WI38 (cell line): ENCODE results near the gene DOK6.

Experiments
- H3K4me3 ChIP-seq: 2 replicates; pipeline ENCODE4 v1.5.1; 2011; ENCODE audit warnings: low read depth, mild to moderate bottlenecking, control low read depth, low read length
- TF ChIP-seq, protein P1 (sequence below): IDR thresholded peaks from 2 replicates; pipeline ENCODE4 v1.5.1; 2012; ENCODE audit warnings: low read depth, mild to moderate bottlenecking, control low read depth, low read length

DOK6 gene

DNA sequence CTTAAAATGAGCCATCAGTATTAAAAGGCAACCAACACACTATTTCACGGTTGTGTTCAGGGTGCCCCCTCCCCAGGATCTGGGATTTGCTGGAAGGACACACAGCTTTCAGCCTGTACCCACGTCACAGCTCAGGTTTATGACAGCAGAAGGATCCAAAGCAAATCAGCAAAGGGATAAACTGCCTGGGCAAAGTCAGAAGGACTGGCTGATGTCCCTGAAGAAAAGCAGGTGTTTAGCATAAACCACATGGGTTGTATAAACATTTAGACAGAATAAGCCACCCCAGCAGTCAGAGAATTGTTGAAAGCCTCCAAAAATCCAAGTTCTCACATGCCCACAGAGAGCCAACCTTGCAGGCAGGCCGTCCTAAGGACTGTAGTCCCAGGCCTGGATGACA is 483.1 kb downstream of the DOK6 start:
- no peak overlapping the region for H3K4me3 ChIP-seq
- TF ChIP-seq, protein P1, sequence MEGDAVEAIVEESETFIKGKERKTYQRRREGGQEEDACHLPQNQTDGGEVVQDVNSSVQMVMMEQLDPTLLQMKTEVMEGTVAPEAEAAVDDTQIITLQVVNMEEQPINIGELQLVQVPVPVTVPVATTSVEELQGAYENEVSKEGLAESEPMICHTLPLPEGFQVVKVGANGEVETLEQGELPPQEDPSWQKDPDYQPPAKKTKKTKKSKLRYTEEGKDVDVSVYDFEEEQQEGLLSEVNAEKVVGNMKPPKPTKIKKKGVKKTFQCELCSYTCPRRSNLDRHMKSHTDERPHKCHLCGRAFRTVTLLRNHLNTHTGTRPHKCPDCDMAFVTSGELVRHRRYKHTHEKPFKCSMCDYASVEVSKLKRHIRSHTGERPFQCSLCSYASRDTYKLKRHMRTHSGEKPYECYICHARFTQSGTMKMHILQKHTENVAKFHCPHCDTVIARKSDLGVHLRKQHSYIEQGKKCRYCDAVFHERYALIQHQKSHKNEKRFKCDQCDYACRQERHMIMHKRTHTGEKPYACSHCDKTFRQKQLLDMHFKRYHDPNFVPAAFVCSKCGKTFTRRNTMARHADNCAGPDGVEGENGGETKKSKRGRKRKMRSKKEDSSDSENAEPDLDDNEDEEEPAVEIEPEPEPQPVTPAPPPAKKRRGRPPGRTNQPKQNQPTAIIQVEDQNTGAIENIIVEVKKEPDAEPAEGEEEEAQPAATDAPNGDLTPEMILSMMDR = no peak

DNA sequence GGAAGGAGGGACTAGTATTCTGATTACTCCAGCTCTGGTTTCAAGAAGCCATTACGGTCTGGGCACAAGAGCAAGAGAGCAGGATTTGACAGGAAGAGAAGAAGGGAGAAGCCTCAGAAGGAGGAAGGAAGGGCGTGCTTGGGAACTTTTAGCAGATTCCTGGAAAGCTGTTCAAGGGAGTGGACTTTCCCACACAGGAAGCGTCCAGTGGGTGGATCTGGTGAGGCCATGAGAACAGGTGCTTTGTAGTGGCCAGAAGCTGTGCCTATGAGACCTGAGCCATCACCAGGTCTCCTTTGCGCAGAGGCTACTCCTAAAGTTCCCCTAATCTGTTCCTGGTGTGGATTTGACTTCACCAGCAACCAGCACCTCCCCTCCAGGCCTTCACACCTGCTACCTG is 484.7 kb downstream of the DOK6 start:
- TF ChIP-seq, protein P1 = no peak
- H3K4me3 ChIP-seq = no peak overlapping the region

DNA sequence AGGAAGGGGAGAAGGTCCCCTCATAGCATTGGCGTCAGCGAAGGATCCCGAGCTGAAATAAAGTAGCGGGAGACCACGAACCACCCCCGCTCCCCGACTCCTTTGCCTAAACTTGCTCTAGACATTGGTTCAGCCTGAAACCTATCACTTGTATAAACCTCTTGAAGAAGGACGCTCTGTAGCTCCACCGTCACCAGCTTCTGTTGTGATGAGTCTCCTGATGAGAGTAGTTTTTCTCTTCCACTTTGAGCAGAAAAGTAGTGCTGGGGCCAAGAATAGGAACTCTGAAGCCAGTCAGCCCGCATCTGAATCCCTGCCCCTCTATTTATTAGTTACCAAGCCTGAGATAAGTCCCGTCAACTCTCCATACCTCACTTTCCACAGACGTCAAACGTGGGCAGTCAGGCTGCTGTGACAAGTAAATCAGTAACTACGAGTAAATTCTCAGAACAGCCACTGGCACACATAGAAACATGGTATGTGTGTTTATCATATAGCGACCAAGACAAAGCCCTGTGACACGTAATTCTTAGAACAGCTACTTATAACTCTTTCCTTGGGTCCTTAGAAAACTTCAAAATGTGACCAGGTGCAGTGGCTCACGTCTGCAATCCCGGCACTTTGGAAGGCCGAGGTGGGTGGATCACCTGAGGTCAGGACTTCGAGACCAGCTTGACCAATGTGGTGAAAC is 485.3 kb downstream of the DOK6 start:
- H3K4me3 ChIP-seq = no peak overlapping the region
- TF ChIP-seq, protein P1 = no peak

DNA sequence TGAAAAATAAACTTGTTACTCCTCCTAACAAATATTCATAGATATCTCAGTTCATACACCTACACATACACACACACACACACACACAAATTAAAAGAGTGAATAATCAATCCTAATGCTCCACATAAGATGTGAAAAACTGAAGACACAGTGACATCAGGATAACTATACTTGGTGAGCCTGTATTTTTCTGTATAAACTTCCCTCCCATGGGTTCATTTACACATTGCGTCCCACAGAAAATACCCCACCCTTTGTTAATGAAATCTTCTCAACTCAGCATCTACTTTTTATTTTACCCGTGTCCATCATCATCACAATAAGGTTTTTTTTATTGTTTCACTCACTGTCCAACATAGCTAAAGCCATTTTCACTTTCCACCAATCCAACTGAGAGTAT is 486.6 kb downstream of the DOK6 start:
- TF ChIP-seq, protein P1 = no peak

DNA sequence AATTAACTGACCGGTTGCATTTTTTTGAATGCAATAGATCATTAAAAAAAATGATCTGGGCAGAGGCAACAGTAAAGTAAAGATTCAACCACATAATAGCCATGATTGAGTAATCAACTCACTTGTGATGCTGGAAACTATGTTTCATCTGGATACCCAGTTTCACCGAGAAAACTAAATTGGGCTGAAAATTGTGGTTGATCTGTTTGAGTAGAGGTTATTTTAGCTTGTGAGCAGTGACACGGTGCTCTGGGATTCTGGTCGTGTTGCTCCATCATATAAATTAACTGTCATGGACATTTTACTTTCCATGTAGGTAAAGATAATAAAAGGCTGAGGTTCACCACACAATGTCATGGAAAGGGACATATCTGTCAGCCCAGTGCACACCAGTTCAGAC is 488.3 kb downstream of the DOK6 start:
- no peak overlapping the region for H3K4me3 ChIP-seq
- TF ChIP-seq, protein P1 = no peak

More for the DNA sequence above, 486.6 kb downstream of the DOK6 start:
- no peak overlapping the region for H3K4me3 ChIP-seq

DNA sequence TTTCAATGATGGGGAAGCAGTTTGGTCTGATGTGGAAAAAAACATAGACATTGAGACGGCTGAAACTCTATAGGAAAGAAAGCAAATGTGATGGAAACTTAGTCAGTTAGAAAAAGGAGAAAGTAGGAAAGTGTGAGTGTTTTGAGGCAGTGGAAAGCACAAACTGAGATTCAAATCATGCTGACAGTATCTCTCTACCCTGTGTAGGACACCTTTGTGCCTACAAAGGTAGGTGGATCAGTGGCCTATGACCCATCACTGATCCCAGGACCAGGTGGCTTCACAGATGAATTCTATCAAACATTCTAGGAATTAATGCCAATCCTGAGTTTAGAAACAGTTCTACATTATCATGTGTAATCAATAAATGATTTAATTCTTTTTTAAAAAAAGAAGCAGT is 489.9 kb downstream of the DOK6 start:
- TF ChIP-seq, protein P1 = no peak
- H3K4me3 ChIP-seq = no peak overlapping the region

DNA sequence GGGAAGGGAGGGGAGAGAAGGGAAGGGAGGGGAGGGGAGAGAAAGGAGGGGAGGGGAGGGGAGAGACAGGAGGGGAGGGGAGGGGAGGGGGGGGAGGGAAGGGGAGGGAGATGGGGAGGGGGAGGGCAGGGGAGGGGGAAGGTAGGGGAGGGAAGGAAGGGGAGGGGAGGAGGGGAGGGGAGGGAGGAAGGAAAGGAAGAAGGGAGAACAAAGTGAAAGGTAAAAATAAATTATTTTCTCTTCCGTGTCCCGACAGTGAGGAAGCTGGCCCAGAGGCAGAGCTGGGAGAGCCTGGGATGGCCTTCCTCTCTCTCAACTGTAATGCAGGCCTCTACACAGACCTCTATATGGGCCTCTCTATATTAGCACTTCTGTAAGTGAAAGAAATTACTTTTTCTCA is 493.8 kb downstream of the DOK6 start:
- no peak overlapping the region for H3K4me3 ChIP-seq
- TF ChIP-seq, protein P1 = no peak
